HG03025 (cell line): ENCODE data around the gene NTMT2.
"Not testable (repeated sequence)": the region's sequence is repeated elsewhere in the genome, so short reads cannot be mapped to it uniquely, and the experiment has no call there.

Source experiments
- ATAC-seq: cut with Tn5 transposase; IDR thresholded peaks from one replicate; pipeline ENCODE4 v1.9.1; 2021; ENCODE audit warnings: mild to moderate bottlenecking, moderate library complexity; ENCODE audit not compliant: unreplicated experiment, low FRiP score

Gene NTMT2

GRCh38 chr1:170145770-170146676 is at the start of gene NTMT2:
NTMT2 (plus strand) TSS chr1:170145959; CDS start chr1:170146108, 149 bp downstream.
- ATAC-seq, result no peak

- no peak for ATAC-seq
These were observed 49.6 kb upstream of the NTMT2 start for GRCh38 chr1:170095976-170096748.

- ATAC-seq, result no peak
These were observed 48.9 kb upstream of the NTMT2 start for GRCh38 chr1:170096806-170097340.

- no peak for ATAC-seq
These were observed 48.3 kb upstream of the NTMT2 start for GRCh38 chr1:170097449-170097948.

- not testable (repeated sequence) for ATAC-seq
These were observed 32.6 kb upstream of the NTMT2 start for GRCh38 chr1:170113140-170113539.

GRCh38 chr1:170114906-170115305 is 30.9 kb upstream of the NTMT2 start:
- ATAC-seq, result no peak

GRCh38 chr1:170122366-170122765 is 23.4 kb upstream of the NTMT2 start:
- ATAC-seq, result no peak

GRCh38 chr1:170125269-170125668 is 20.5 kb upstream of the NTMT2 start:
- ATAC-seq, result no peak

- ATAC-seq, result peak; percentile 93
These were observed 19.1 kb upstream of the NTMT2 start for GRCh38 chr1:170126696-170127095.

GRCh38 chr1:170131450-170131849 is 14.3 kb upstream of the NTMT2 start:
- ATAC-seq, result no peak

- no peak for ATAC-seq
These were observed 13.8 kb upstream of the NTMT2 start for GRCh38 chr1:170131984-170132383.

- no peak for ATAC-seq
These were observed 11.8 kb upstream of the NTMT2 start for GRCh38 chr1:170133766-170134495.

GRCh38 chr1:170134521-170134920 is 11.2 kb upstream of the NTMT2 start:
- ATAC-seq, result no peak

- no peak for ATAC-seq
These were observed 5.4 kb upstream of the NTMT2 start for GRCh38 chr1:170140371-170140770.

GRCh38 chr1:170145061-170145460 is 698 bp upstream of the NTMT2 start:
- no peak for ATAC-seq

GRCh38 chr1:170146720-170147263 is 1.0 kb downstream of the NTMT2 start:
- ATAC-seq, result no peak

- no peak for ATAC-seq
These were observed 3.5 kb downstream of the NTMT2 start for GRCh38 chr1:170149241-170149640.

- no peak for ATAC-seq
These were observed 4.3 kb downstream of the NTMT2 start for GRCh38 chr1:170150016-170150415.

- no peak for ATAC-seq
These were observed 5.2 kb downstream of the NTMT2 start for GRCh38 chr1:170150921-170151320.

- ATAC-seq, result no peak
These were observed 7.7 kb downstream of the NTMT2 start for GRCh38 chr1:170153417-170153816.
